WTC11 (cell line): Measurements from ENCODE around the gene ARMC8.

Experiments
- CTCF ChIP-seq: fragments of 200-600 bp; IDR thresholded peaks from 2 replicates; pipeline ENCODE4 v1.8.0; 2022; ENCODE audit warnings: antibody characterized with exemption
- E2F1 ChIP-seq: sonication (generic); formaldehyde crosslinking; IDR thresholded peaks from 2 replicates; pipeline ENCODE4 v1.8.0; 2022; ENCODE audit warnings: mild to moderate bottlenecking, missing genetic modification reagents
- ELF4 ChIP-seq: sonication (generic); formaldehyde crosslinking; IDR thresholded peaks from 2 replicates; pipeline ENCODE4 v1.8.1; 2022; ENCODE audit warnings: low read depth, mild to moderate bottlenecking, moderate library complexity, missing genetic modification reagents
- MAX ChIP-seq: sonication (generic); formaldehyde crosslinking; IDR thresholded peaks from 2 replicates; pipeline ENCODE4 v1.8.0; 2022; ENCODE audit warnings: mild to moderate bottlenecking, missing genetic modification reagents
- NR3C1 ChIP-seq: sonication (generic); formaldehyde crosslinking; conservative IDR thresholded peaks from 2 replicates; pipeline ENCODE4 v1.8.1; 2023; ENCODE audit warnings: low read depth, mild to moderate bottlenecking, missing genetic modification reagents
- SMAD3 ChIP-seq: sonication (generic); formaldehyde crosslinking; IDR thresholded peaks from 2 replicates; pipeline ENCODE4 v1.8.0; 2022; ENCODE audit warnings: missing genetic modification reagents, mild to moderate bottlenecking, borderline replicate concordance
- SOX15 ChIP-seq: fragments of 250-450 bp; sonication (Bioruptor Pico); IDR thresholded peaks from 2 replicates; pipeline ENCODE4 v1.9.0; 2021; ENCODE audit warnings: mild to moderate bottlenecking
- STAT6 ChIP-seq: sonication (generic); formaldehyde crosslinking; conservative IDR thresholded peaks from 2 replicates; pipeline ENCODE4 v1.8.1; 2023; ENCODE audit warnings: mild to moderate bottlenecking, low read depth, missing genetic modification reagents, moderate library complexity
- TEAD1 ChIP-seq: sonication (generic); formaldehyde crosslinking; IDR thresholded peaks from 2 replicates; pipeline ENCODE4 v1.8.0; 2022; ENCODE audit warnings: mild to moderate bottlenecking, missing genetic modification reagents
- USF2 ChIP-seq: sonication (generic); formaldehyde crosslinking; IDR thresholded peaks from 2 replicates; pipeline ENCODE4 v1.8.1; 2023; ENCODE audit warnings: mild to moderate bottlenecking, missing genetic modification reagents, moderate library complexity

GRCh38 chr3:138222131-138222941, 35.2 kb downstream of the ARMC8 start:
- TF ChIP-seq MAX (CRISPR knock-in tag) = no peak
- TF ChIP-seq CTCF = no peak
- TF ChIP-seq TEAD1 (CRISPR knock-in tag) = no peak
- no peak for TF ChIP-seq SMAD3 (CRISPR knock-in tag)
- no peak for TF ChIP-seq SOX15 (CRISPR knock-in tag)
- no peak for TF ChIP-seq STAT6 (CRISPR knock-in tag)
- no peak for TF ChIP-seq ELF4
- TF ChIP-seq USF2 (CRISPR knock-in tag) = no peak
- no peak for TF ChIP-seq NR3C1 (CRISPR knock-in tag)
- TF ChIP-seq E2F1 (CRISPR knock-in tag) = no peak
